ENCODE data around the gene PLCG1. TPM values are rescaled to one million over a fixed set of nuclear protein-coding genes. Genes with fewer than 3 reads are reported as not detected.

The PLCG1 gene
- total and polyA plus RNA-seq, 2 of the 8 experiments (the other 6 are each of a cell fraction or from before 2014, with no cell fraction given) = 103 to 154 TPM

DNA sequence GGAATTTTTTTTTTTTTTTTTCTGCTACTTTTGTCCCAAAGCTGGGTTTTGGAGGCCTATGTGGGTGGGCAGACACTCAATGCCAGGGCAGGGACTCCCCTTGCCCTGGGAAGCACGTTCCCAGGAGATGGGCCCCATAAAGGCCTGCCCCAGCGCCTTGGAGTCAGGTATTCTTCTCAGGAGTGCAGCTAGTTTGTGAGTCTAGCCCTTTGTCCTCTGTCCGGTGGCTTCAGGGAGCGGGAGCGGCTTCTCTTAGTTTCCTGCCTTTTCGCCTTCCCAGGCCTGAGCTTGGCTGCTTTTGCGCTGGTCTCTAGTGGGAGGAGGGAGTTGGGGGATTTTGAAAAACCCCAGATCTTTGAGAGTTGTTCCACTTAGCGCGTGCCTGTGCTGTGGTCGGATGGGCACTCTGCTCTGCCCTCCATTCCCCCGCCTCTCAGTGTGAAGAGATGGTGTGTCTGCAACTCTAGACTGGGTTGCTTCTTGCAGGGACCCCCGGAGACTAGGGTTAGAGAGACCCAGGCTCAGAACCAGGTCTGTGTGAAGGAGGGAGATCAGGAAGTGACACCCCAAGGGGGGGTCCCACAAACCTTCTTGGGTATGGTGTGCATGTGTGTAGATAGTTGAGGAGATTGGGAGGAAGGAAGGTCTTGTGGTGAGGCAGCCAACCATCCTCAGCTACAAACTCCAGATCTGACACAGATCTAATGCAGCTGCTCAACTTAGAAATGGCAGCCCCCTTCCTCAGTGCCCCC lies 1.3 kb downstream of the PLCG1 start (continued):
- no peak for TF ChIP-seq JUND (IDR thresholded peaks at IDR 0.05; ENCODE audit: low read length)
- TF ChIP-seq KDM4A (IDR thresholded peaks at IDR 0.05; ENCODE audit: low read depth, low read length, severe bottlenecking) = no peak
- TF ChIP-seq NRF1 (IDR thresholded peaks at IDR 0.05; ENCODE audit: low read depth, low read length) = no peak
- TF ChIP-seq FOSL1 (IDR thresholded peaks at IDR 0.05; ENCODE audit: insufficient read depth, low read depth, low read length) = no peak
- TF ChIP-seq KDM1A (IDR thresholded peaks at IDR 0.05; ENCODE audit: borderline replicate concordance, low read length) = no peak
- TF ChIP-seq, protein P1, sequence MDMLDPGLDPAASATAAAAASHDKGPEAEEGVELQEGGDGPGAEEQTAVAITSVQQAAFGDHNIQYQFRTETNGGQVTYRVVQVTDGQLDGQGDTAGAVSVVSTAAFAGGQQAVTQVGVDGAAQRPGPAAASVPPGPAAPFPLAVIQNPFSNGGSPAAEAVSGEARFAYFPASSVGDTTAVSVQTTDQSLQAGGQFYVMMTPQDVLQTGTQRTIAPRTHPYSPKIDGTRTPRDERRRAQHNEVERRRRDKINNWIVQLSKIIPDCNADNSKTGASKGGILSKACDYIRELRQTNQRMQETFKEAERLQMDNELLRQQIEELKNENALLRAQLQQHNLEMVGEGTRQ (IDR thresholded peaks at IDR 0.05; ENCODE audit: low read length) = no peak
- no peak for TF ChIP-seq TEAD4 (IDR thresholded peaks at IDR 0.05; ENCODE audit: low read depth, low read length)
- TF ChIP-seq GTF2F1 (IDR thresholded peaks at IDR 0.05; ENCODE audit: borderline replicate concordance, low read depth, low read length) = no peak
